Measurements from ENCODE around the gene DNM1.

DNM1 gene

GRCh38 chr9:128250839-128251731 is 47.9 kb downstream of the DNM1 start:
- no peak for DNase-seq (ENCODE audit: low read depth, low spot score)

- no peak for DNase-seq (ENCODE audit: low read depth, low spot score)
Measured at GRCh38 chr9:128251732-128252100, 48.5 kb downstream of the DNM1 start.

GRCh38 chr9:128252317-128253139 is 49.3 kb downstream of the DNM1 start:
- DNase-seq (ENCODE audit: low read depth, low spot score) = no peak

- DNase-seq (ENCODE audit: low read depth, low spot score) = no peak
Measured at GRCh38 chr9:128253140-128253990, 50.2 kb downstream of the DNM1 start.

- no peak for DNase-seq (ENCODE audit: low read depth, low spot score)
Measured at GRCh38 chr9:128253991-128254346, 50.8 kb downstream of the DNM1 start.

- DNase-seq (ENCODE audit: low read depth, low spot score) = no peak
Measured at GRCh38 chr9:128254362-128254761, 51.2 kb downstream of the DNM1 start.

- no peak for DNase-seq (ENCODE audit: low read depth, low spot score)
Measured at GRCh38 chr9:128254855-128255759, 51.9 kb downstream of the DNM1 start.

GRCh38 chr9:128257086-128257825 is 54.1 kb downstream of the DNM1 start:
- no peak for DNase-seq (ENCODE audit: low read depth, low spot score)

GRCh38 chr9:128257907-128258306 is 54.7 kb downstream of the DNM1 start:
- no peak for DNase-seq (ENCODE audit: low read depth, low spot score)

GRCh38 chr9:128258326-128258725 is 55.1 kb downstream of the DNM1 start:
- no peak for DNase-seq (ENCODE audit: low read depth, low spot score)

GRCh38 chr9:128259156-128259555 is 56.0 kb downstream of the DNM1 start:
- DNase-seq (ENCODE audit: low read depth, low spot score) = no peak

- DNase-seq (ENCODE audit: low read depth, low spot score) = no peak
Measured at GRCh38 chr9:128260340-128260739, 57.2 kb downstream of the DNM1 start.

GRCh38 chr9:128262687-128263086 is 59.5 kb downstream of the DNM1 start:
- no peak for DNase-seq (ENCODE audit: low read depth, low spot score)

GRCh38 chr9:128265348-128265847 is 62.2 kb downstream of the DNM1 start:
- no peak for DNase-seq (ENCODE audit: low read depth, low spot score)

GRCh38 chr9:128266868-128267590 is 63.9 kb downstream of the DNM1 start:
- DNase-seq (ENCODE audit: low read depth, low spot score) = no peak

- DNase-seq (ENCODE audit: low read depth, low spot score) = no peak
Measured at GRCh38 chr9:128271112-128271511, 67.9 kb downstream of the DNM1 start.

GRCh38 chr9:128271512-128271911 is 68.3 kb downstream of the DNM1 start:
- DNase-seq (ENCODE audit: low read depth, low spot score) = no peak

- no peak for DNase-seq (ENCODE audit: low read depth, low spot score)
Measured at GRCh38 chr9:128274245-128274644, 71.1 kb downstream of the DNM1 start.

All from activated naive CD8-positive, alpha-beta T cell treated with anti-CD3 and anti-CD28 coated beads, Interleukin-2, amount 50 U/mL, for 16 hours (primary cell).